Esophagus muscularis mucosa (tissue), 4 donors: ENCODE measurements around the gene OR2F1.

Experiments
- CTCF ChIP-seq, 3 experiments: fragments of 200-600 bp in 2 of 3; fragments of 450-650 bp in 1 of 3; sonication (generic) in 2 of 3; IDR thresholded peaks; one replicate each; pipeline ENCODE4 v1.5.1; 2017 to 2019; ENCODE audit warnings: antibody characterized with exemption in 3 of 3, mild to moderate bottlenecking in 2 of 3, moderate library complexity in 1 of 3
- EP300 ChIP-seq: sonication (generic); formaldehyde crosslinking; IDR thresholded peaks from one replicate; pipeline ENCODE4 v1.6.1; 2017; ENCODE audit warnings: antibody characterized with exemption
- POLR2A ChIP-seq: fragments of 450-650 bp; IDR thresholded peaks from one replicate; pipeline ENCODE4 v1.6.1; 2017; ENCODE audit warnings: antibody characterized with exemption, moderate library complexity, mild to moderate bottlenecking, low read depth

- no peak for TF ChIP-seq CTCF (IDR thresholded peaks at IDR 0.05)
- no peak for TF ChIP-seq EP300
- TF ChIP-seq POLR2A, result no peak
Observed at GRCh38 chr7:143973870-143974416, 19.3 kb downstream of the OR2F1 start.
